Islet of Langerhans (tissue), 1 donor: Measurements from ENCODE around the gene UFSP2.

Experiments
- FAIRE-seq: peaks from one replicate; lab custom pipeline; 2011; peaks lifted over from hg19 to GRCh38; lab: Jason Lieb, UNC

The UFSP2 gene

DNA sequence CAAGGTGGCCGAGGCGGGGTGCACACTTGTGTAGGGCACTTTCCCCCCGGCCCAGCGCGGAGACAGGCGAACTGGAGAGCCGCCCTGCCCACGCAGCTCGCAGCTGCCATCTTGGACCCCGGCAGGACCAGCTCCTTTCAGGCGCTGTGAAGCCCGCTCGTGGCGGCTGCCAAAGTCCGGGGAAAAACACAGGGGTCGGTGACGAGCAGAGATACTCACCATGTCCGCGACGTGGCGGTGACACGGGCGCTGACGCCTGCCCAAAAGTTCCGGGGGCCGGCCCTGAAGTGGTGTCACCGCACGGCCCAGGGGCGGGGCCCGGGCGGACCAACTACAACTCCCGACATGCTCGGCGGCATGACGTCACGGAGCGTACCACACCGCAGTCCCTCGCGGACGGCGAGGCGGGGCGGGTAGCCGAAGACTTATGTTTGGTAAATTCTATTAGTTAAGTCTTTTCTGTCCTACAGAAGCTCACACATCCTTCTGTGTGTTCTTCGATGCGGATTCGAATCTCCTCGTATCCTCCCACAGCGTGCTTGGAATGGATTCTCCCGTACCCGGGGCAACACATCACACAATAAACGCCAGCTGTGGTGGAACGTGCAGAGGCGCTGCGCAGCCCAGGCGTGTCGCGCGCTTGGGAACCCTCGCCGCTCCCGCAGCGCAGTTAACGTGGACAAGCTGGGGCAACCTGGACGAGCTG, at the start of gene UFSP2:
UFSP2 (minus strand) TSS at position 318 of the 706 bp plus-strand sequence; CDS start at position 222, 96 bp downstream.
- FAIRE-seq = peak; percentile 56

DNA sequence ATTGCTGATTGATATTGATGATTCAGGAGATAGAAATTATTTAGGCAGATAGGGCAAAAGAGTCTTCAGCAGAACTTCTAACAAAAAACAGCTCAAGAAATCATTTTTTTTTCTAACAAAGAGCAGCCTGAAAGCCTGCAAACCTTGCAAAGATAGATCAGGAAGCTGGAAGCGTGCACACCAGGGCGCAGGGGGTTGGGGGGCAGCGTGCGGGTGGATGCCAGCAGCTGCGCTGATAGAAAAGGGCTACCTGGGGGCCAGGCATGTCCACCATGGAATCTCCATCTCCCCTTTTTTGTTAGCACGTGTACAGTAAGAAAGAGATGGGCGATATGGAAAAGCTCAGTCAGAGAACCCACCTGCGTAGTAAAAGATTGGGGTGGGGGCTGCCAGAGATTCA, 47.5 kb upstream of the UFSP2 start:
- no peak for FAIRE-seq

GRCh38 chr4:185472103-185472542, 46.4 kb upstream of the UFSP2 start:
- no peak for FAIRE-seq

GRCh38 chr4:185471235-185472102, 45.7 kb upstream of the UFSP2 start, which contains the start of gene CCDC110:
Gene CCDC110, minus strand, starts transcription at chr4:185471733. Its CDS starts 50 bp downstream, at chr4:185471683.
- no peak for FAIRE-seq

DNA sequence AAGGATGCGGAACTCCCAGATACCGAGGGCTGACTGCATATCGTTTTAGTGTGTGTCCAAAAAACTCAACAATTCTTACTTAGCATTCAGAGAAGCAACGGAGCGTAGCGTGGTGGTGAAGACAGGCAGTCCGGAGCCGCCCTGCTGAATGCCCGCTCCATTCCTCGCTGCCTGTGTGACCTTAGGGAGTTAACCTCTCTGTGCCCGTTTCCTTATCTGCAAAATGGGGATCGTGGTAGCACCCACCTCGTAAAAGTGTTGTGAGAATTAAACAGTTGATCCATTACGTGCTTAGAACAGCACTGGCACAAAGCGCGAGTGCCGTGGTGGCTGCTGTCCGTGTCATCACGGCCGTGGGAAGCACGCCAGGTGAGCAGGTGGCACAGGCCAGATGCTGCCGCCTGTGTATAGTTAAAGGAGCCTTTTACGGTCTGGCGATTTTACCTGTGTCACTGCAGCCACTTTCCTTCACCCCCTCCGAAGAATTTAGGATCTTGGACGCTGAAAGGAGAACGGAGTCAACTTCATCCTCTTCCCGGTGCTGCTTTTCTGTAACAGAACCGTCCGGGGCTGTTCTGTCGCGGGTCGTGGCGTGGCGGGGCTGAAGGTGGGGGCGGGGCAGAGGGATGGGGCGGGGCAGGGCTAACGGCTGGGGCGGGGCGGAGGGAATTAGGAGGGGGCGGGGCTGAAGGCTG, 44.9 kb upstream of the UFSP2 start:
- no peak for FAIRE-seq

DNA sequence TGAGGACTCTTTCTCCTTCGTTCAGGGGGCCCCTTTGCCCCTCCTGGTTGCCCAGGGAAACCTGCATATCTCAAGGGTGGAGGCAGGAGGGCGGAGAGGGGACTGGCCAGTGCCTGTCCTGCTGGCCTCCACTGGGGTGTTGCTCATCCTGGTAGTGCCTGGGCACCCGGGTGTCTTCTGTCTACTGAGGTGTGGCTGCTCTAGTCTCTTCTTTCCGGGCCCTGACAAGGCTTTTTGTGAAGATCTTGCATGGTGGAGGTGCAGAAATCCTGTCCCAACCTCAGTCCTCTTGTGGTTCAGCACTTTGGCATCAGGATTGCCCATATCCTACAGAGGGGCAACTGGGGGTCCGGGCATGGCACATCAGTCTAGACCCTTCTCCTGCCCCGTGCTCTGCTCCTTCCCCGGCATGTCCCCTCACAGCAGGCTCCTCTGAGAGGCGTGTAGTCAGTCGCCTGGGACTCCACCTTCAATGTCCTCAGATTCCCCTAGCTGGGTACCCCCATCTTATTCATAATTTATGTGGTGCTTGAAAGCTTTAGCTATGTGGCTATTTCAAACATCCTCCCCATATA, 43.9 kb upstream of the UFSP2 start:
- no peak for FAIRE-seq

GRCh38 chr4:185468999-185469398, 43.2 kb upstream of the UFSP2 start:
- no peak for FAIRE-seq

DNA sequence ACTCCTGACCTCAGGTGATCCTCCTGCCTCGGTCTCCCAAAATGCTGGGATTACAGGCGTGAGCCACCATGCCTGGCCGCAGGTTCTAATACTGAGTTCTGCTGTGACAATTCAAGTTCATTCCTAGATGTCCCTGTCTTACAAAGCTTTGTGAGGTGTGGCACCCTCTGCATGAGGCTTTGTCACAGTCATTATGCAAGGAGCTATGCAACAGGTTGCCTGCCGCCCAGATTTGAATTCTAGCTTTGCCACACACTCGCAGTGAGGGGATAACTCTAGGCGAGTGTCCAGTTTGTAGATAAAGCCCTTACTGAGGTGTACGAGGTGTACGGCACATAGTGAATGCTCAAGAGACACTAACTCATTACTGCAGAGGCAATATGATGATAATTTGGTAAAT, 42.2 kb upstream of the UFSP2 start:
- FAIRE-seq = no peak

DNA sequence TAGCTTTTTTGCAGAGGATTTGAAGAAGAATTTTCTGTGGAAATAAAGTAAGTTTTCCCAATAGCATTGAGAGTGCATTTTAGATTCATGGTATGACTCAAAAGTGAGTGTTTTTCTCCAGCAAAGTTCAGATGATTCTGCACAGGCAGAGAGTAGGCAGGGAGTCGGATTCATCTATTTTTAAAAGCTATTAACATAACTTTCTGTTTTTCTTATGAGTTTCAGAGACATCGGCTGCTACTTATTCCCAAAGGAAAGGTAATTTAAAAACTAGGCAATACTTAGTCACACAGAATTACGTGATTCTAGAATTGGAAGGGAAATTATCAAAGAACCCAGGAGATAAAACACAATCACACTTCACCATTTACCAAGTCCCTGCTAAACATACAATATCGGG, 41.3 kb upstream of the UFSP2 start:
- FAIRE-seq = no peak

GRCh38 chr4:185465707-185466106, 39.9 kb upstream of the UFSP2 start:
- FAIRE-seq = no peak

DNA sequence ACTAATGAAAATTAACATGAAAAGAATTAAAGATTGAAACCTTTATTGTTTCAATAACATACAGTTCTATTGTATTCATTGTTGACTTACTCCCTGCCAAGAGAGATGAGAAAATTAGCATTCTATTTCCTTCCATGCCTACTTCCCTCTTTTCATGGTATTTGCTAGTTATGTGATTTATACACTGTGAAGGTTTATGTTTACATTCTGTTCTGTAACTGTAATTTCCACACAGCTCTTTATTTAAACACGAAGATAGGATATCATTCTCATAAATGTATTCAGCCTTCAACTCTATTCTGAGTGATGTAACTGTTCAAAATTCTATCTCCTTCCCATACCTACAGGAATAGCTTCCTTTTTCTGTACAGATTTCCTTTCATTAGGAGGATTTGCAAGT, 39.1 kb upstream of the UFSP2 start:
- FAIRE-seq = no peak

GRCh38 chr4:185464183-185464582, 38.4 kb upstream of the UFSP2 start:
- FAIRE-seq = no peak

DNA sequence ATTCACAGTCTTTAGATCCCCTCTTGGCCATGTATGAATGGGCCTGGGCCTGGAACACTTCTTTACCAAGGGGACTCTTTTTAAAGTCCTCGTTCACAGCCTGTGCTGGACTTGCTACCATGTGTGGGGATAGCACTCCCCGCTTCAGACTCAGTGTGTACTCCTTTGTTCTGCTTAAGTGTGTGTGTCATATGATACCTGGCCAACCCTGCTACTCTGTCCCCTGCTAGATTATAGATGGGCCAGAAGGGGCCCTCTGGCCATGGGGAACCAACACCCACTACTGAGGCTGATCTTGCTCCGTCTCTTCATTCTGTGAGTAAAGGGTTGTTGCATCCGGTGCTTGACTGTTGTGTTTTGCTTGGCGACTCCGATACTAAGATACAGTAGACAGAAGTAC, 37.8 kb upstream of the UFSP2 start:
- no peak for FAIRE-seq

DNA sequence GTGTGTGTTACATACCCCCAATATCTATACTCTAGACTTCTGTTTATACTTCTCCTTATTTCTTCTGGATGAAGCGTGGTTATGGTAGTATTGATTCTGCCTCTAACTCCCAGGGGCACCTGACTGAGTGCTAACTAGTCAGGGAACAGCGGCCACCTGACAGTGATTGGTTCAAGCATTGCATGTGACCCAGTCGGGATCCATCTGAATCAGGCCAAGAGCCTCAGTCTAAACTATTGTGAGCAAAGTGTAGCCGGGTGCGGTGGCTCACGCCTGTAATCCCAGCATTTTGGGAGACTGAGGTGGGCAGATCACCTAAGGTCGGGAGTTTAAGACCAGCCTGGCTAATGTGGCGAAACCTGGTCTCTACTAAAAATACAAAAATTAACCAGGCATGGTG, 35.8 kb upstream of the UFSP2 start:
- no peak for FAIRE-seq

- FAIRE-seq = no peak
These were observed 31.4 kb upstream of the UFSP2 start for GRCh38 chr4:185457136-185457535.

- no peak for FAIRE-seq
These were observed 30.4 kb upstream of the UFSP2 start for GRCh38 chr4:185456131-185456530.

DNA sequence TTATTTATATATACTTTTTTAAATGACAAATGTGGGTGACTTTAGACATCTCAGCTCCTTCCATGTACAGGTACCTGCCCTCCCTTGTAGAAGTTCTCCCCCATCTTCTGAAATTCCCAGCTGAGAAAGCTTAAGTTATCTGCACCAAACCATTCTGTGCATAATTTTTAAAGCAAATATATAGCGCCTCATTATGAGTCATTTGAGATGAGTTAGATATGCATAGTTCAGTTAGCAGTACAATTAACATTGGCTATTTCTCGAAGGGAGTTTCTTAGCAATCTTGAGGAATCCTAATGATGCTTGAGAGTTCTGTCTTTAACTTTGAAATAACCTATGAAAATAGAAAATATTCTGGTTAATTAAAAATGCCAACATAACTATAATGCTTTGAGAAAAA, 19.4 kb upstream of the UFSP2 start:
- FAIRE-seq = no peak

DNA sequence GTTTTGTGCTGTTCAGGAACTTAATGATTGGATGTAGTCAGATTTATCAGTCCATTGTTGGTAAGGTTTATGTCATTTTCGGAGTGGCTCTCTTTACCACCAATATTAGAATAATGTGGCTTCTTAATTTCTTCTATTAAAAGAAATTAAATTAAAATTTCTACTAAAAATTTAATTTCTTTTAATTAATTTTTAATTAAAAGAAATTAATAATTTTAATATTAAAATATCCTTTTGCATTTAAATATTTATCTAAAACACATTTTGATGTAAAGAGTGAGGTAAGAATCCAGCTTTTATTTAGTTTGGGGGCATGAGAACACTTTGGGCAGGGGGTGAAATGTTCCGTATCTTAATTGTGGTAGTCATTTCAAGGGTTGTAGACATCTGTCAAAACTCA, 15.7 kb upstream of the UFSP2 start:
- FAIRE-seq = no peak

- FAIRE-seq = no peak
These were observed 12.0 kb upstream of the UFSP2 start for GRCh38 chr4:185437809-185438208.

- no peak for FAIRE-seq
These were observed 9.7 kb upstream of the UFSP2 start for GRCh38 chr4:185435466-185435865.

DNA sequence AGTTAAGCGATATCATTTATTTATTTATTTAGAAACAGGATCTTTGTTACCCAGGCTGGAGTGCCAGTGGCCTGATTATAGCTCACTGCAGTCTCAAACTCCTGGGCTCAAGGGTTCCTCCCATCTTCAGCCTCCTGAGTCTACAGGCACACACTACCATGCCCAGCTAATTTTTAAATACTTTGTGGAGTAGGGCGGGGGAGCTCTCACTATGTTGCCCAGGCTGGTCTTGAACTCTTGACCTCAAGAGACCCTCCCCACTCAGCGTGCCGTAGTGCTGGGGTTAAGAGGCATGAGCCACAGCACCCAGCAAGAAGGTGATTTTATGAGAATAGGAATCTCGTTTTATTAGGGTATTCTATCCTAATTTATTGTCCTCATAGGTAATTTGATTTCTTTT, 3.9 kb upstream of the UFSP2 start:
- FAIRE-seq = no peak

DNA sequence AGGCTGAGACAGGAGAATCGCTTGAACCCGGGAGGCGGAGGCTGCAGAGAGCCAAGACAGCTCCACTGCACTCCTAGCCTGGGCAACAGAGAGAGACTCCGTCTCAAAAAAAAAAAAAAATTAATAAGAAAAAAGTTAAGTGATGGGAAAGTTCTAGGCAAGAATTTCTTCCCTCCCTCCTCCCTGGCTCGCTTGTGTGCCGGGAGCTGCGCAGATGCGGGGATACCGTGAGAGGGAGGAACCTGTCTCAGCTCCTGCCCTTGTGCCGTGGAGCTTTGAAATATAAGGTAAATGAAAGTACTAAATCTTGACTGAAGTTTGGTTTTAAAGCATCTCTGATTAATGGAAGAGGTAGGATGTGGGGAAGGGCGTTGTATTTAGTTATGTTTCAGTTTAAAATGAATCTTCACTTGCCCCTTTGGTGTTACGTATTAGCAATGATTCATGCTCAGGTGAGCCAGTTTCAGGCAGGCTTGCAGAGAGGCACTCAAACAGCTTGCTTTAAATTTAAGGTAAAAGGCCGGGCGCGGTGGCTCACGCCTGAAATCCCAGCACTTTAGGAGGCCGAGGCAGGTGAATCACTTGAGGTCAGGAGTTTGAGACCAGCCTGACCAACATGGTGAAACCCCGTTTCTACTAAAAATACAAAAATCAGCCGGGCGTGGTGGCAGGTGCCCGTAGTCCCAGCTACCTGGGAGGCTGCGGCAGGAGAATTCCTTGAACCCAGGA, 1.4 kb upstream of the UFSP2 start:
- FAIRE-seq = no peak
